Measurements from ENCODE around the gene CHRNG.

DNA sequence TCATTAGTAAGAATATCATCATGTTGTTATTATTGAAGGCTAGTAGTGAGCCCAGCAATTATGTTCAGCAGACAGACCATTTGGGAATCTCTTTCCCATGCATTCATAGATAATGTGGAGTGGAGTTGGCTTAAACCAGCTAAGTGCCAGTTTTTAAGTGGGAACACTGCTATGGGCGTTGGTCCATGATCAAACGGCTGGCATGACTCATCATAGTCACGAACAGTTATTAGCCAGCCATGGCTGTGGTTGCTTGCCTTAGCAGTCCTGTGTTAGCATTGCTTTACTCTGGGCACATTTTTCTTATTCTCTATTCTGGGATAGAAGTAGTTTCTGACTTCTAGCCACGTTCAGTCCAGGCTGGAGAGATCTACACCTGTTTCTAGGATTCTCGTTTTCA, 28.7 kb downstream of the CHRNG start:
- TF ChIP-seq, protein P1, sequence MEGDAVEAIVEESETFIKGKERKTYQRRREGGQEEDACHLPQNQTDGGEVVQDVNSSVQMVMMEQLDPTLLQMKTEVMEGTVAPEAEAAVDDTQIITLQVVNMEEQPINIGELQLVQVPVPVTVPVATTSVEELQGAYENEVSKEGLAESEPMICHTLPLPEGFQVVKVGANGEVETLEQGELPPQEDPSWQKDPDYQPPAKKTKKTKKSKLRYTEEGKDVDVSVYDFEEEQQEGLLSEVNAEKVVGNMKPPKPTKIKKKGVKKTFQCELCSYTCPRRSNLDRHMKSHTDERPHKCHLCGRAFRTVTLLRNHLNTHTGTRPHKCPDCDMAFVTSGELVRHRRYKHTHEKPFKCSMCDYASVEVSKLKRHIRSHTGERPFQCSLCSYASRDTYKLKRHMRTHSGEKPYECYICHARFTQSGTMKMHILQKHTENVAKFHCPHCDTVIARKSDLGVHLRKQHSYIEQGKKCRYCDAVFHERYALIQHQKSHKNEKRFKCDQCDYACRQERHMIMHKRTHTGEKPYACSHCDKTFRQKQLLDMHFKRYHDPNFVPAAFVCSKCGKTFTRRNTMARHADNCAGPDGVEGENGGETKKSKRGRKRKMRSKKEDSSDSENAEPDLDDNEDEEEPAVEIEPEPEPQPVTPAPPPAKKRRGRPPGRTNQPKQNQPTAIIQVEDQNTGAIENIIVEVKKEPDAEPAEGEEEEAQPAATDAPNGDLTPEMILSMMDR (IDR thresholded peaks at IDR 0.05; ENCODE audit: poor library complexity), result no peak
- TF ChIP-seq EZH2 (IDR thresholded peaks at IDR 0.05; ENCODE audit: borderline replicate concordance) (no peak), EZH2phosphoT487 (IDR thresholded peaks at IDR 0.05; ENCODE audit: low read depth, severe bottlenecking, unreplicated experiment) (no peak)

Data from hepatocyte (in vitro differentiated cells).